ENCODE measurements around the gene MTRF1. TPM values are rescaled to one million over a fixed set of nuclear protein-coding genes. Genes with fewer than 3 reads are reported as not detected.

The MTRF1 gene
- total RNA-seq, 1 experiment from 2014 or later, result 11.4 TPM

GRCh38 chr13:41246969-41247680 lies 16.3 kb downstream of the MTRF1 start:
- H3K9me3 ChIP-seq (ENCODE audit: control insufficient read depth in 1 of 2, insufficient read depth in 1 of 2, low read depth in 1 of 2, low read length in 2 of 2), result no peaks in the 10 kb centered on the region
- no peak overlapping the region for H3K27ac ChIP-seq (ENCODE audit: low read depth, low read length)
- no peaks in the 10 kb centered on the region for H4K20me1 ChIP-seq (ENCODE audit: insufficient read depth)
- no peaks in the 10 kb centered on the region for H3K4me1 ChIP-seq (ENCODE audit: control insufficient read depth in 1 of 2, insufficient read depth in 2 of 2, low read length in 2 of 2)
- no peak overlapping the region for H3K4me2 ChIP-seq (ENCODE audit: low read length)
- H3K27me3 ChIP-seq (ENCODE audit: insufficient read depth, low read length), result no peaks in the 10 kb centered on the region
- no peak for TF ChIP-seq ATF3 (IDR thresholded peaks at IDR 0.05)
- TF ChIP-seq SP1 (IDR thresholded peaks at IDR 0.05; ENCODE audit: low read depth), result no peak
- no peak for TF ChIP-seq ZFX (IDR thresholded peaks at IDR 0.05)
- TF ChIP-seq TCF7L2 (IDR thresholded peaks at IDR 0.05; ENCODE audit: borderline replicate concordance, extremely low read depth, insufficient read depth, insufficient read length), result no peak
- no peak for TF ChIP-seq SRF (IDR thresholded peaks at IDR 0.05; ENCODE audit: low read depth)
- TF ChIP-seq ELF1 (IDR thresholded peaks at IDR 0.05; ENCODE audit: borderline replicate concordance, low read depth), result no peak
- TF ChIP-seq, protein P1, sequence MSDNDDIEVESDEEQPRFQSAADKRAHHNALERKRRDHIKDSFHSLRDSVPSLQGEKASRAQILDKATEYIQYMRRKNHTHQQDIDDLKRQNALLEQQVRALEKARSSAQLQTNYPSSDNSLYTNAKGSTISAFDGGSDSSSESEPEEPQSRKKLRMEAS (IDR thresholded peaks at IDR 0.05), result no peak
- TF ChIP-seq YY1 (IDR thresholded peaks at IDR 0.05; ENCODE audit: extremely low read depth, insufficient replicate concordance, low read depth, low read length), result no peak
- TF ChIP-seq EGR1 (IDR thresholded peaks at IDR 0.05; ENCODE audit: low read depth), result no peak
- TF ChIP-seq CTCF (IDR thresholded peaks at IDR 0.05 in 2 of 3, conservative IDR thresholded peaks at IDR 0.05 in 1 of 3; ENCODE audit: borderline replicate concordance in 1 of 3, insufficient read depth in 1 of 3, low read depth in 2 of 3, low read length in 2 of 3), result no peak
- TF ChIP-seq EZH2phosphoT487 (IDR thresholded peaks at IDR 0.05; ENCODE audit: borderline replicate concordance), result no peak
- TF ChIP-seq, protein P2, sequence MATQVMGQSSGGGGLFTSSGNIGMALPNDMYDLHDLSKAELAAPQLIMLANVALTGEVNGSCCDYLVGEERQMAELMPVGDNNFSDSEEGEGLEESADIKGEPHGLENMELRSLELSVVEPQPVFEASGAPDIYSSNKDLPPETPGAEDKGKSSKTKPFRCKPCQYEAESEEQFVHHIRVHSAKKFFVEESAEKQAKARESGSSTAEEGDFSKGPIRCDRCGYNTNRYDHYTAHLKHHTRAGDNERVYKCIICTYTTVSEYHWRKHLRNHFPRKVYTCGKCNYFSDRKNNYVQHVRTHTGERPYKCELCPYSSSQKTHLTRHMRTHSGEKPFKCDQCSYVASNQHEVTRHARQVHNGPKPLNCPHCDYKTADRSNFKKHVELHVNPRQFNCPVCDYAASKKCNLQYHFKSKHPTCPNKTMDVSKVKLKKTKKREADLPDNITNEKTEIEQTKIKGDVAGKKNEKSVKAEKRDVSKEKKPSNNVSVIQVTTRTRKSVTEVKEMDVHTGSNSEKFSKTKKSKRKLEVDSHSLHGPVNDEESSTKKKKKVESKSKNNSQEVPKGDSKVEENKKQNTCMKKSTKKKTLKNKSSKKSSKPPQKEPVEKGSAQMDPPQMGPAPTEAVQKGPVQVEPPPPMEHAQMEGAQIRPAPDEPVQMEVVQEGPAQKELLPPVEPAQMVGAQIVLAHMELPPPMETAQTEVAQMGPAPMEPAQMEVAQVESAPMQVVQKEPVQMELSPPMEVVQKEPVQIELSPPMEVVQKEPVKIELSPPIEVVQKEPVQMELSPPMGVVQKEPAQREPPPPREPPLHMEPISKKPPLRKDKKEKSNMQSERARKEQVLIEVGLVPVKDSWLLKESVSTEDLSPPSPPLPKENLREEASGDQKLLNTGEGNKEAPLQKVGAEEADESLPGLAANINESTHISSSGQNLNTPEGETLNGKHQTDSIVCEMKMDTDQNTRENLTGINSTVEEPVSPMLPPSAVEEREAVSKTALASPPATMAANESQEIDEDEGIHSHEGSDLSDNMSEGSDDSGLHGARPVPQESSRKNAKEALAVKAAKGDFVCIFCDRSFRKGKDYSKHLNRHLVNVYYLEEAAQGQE (IDR thresholded peaks at IDR 0.05; ENCODE audit: low read depth), result no peak
- TF ChIP-seq EZH2 (IDR thresholded peaks at IDR 0.05), result no peak
- no peak for TF ChIP-seq POLR2A (IDR thresholded peaks at IDR 0.05; ENCODE audit: borderline replicate concordance, extremely low read depth, insufficient read depth, insufficient read length)
- TF ChIP-seq SIN3A (IDR thresholded peaks at IDR 0.05; ENCODE audit: low read depth), result no peak
- ATAC-seq (no peak), DNase-seq (ENCODE audit: low read depth, low spot score) (no peak)
- BruUV-seq (replicated peaks), result no TSS peak
- CTCF ChIA-PET, result no interaction called here
- no peaks in the 10 kb centered on the region for H3K9me2 ChIP-seq (ENCODE audit: insufficient read depth)
- H3K4me3 ChIP-seq (replicated peaks in 1 of 2; ENCODE audit: low read depth in 1 of 2, low read length in 2 of 2), result no peak overlapping the region
- POLR2A ChIA-PET, result no interaction called here
- RAD21 ChIA-PET (ENCODE audit: low non-redundant PET in 1 of 2, low total read pairs in 2 of 2, uncharacterized antibody in 2 of 2, unreplicated experiment in 2 of 2), result no interaction called here
- no peak overlapping the region for H3K9ac ChIP-seq (ENCODE audit: low read length)
- no peak overlapping the region for H2AFZ ChIP-seq (ENCODE audit: low read depth, low read length, poor library complexity, severe bottlenecking)
- H3K36me3 ChIP-seq (ENCODE audit: control insufficient read depth in 1 of 2, insufficient read depth in 2 of 2, low read length in 2 of 2), result peaks cover 5 to 7% of the 10 kb centered on the region in 2 experiments; a peak in 2 of 4 replicates
- intact Hi-C loops (cut with micrococcal nuclease), result no loop called here
- no peaks in the 10 kb centered on the region for H3K79me2 ChIP-seq (ENCODE audit: insufficient read depth, low read length)
